Lower lobe of right lung (tissue), 2 donors: ENCODE measurements around the gene SPOCD1. TPM values are rescaled to one million over a fixed set of nuclear protein-coding genes. Genes with fewer than 3 reads are reported as not detected.

Experiments used
- ATAC-seq, 2 donors: fragments of 200-7000 bp; cut with Tn5 transposase; one replicate each; pipeline ENCODE4 v1.9.1; 2020 to 2022; ENCODE audit warnings: mild to moderate bottlenecking in 2 of 2, moderate library complexity in 2 of 2
- DNase-seq: peaks from one replicate; pipeline ENCODE4 v3.0.0-alpha.2; 2020
- H3K27ac ChIP-seq: fragments of 200-600 bp; one replicate; pipeline ENCODE4 v1.8.0; 2022
- H3K27me3 ChIP-seq: fragments of 200-600 bp; one replicate; pipeline ENCODE4 v1.8.0; 2022; ENCODE audit warnings: low read depth
- H3K36me3 ChIP-seq: fragments of 200-600 bp; one replicate; pipeline ENCODE4 v1.8.0; 2022; ENCODE audit warnings: mild to moderate bottlenecking
- H3K4me1 ChIP-seq: fragments of 200-600 bp; one replicate; pipeline ENCODE4 v1.8.0; 2022
- H3K4me3 ChIP-seq: fragments of 200-600 bp; one replicate; pipeline ENCODE4 v1.8.0; 2022; ENCODE audit warnings: mild to moderate bottlenecking
- H3K9me3 ChIP-seq: fragments of 200-600 bp; one replicate; pipeline ENCODE4 v1.8.0; 2022
- CTCF ChIP-seq: fragments of 200-600 bp; IDR thresholded peaks from one replicate; pipeline ENCODE4 v1.8.0; 2022; ENCODE audit warnings: antibody characterized with exemption, mild to moderate bottlenecking
- intact Hi-C: fragments of 100-400 bp; cut with DNase I; formaldehyde crosslinking; loops from one replicate; pipeline ENCODE4 v1.11.0; 2022
- total RNA-seq: library from RNA; stranded (reverse); fragmentation: NEBNext Ultra II Directional; extraction: Animal tissue kit (Norgen Biotek cat#: 25700); gene quantifications from one replicate; pipeline ENCODE4 v1.2.1, GENCODE V29; 2021
- donor health status: DM: no; HTN: yes; CAD: no; lungs with severe emphysema.

Gene SPOCD1
- total RNA-seq, 1 donor from 2014 or later = 21.6 TPM

- Histone ChIP-seq H3K9me3 (no peaks in the 10 kb centered on the region), H3K4me3 (no peak overlapping the region), H3K36me3 (no peaks in the 10 kb centered on the region), H3K27me3 (peaks cover 22% of the 10 kb centered on the region), H3K27ac (no peak overlapping the region), H3K4me1 (peaks cover 10% of the 10 kb centered on the region)
- TF ChIP-seq CTCF = no peak
- ATAC-seq (no peak), DNase-seq (no peak)
- intact Hi-C loops = no loop called here
These were observed 59.2 kb downstream of the SPOCD1 start for GRCh38 chr1:31756578-31756977.

- no peak for DNase-seq
- Histone ChIP-seq H3K9me3 (no peaks in the 10 kb centered on the region), H3K4me1 (peaks cover 4% of the 10 kb centered on the region), H3K27me3 (peaks cover 16% of the 10 kb centered on the region), H3K36me3 (no peaks in the 10 kb centered on the region), H3K4me3 (no peak overlapping the region), H3K27ac (no peak overlapping the region)
- intact Hi-C loops = no loop called here
- TF ChIP-seq CTCF = no peak
- no peak for ATAC-seq
These were observed 59.9 kb downstream of the SPOCD1 start for GRCh38 chr1:31755850-31756492.

- Histone ChIP-seq H3K27ac (no peak overlapping the region), H3K9me3 (no peaks in the 10 kb centered on the region), H3K36me3 (no peaks in the 10 kb centered on the region), H3K4me1 (no peaks in the 10 kb centered on the region), H3K4me3 (no peak overlapping the region), H3K27me3 (peaks cover 11% of the 10 kb centered on the region)
- intact Hi-C loops = no loop called here
- TF ChIP-seq CTCF = no peak
- peak; percentile 12 to 24 for ATAC-seq
- no peak for DNase-seq
These were observed 60.6 kb downstream of the SPOCD1 start for GRCh38 chr1:31755197-31755611.

GRCh38 chr1:31754397-31754796 lies 61.4 kb downstream of the SPOCD1 start:
- TF ChIP-seq CTCF = no peak
- H3K4me3 ChIP-seq = no peak overlapping the region
- H3K27ac ChIP-seq = no peak overlapping the region
- peaks cover 4% of the 10 kb centered on the region for H3K27me3 ChIP-seq
- no peaks in the 10 kb centered on the region for H3K4me1 ChIP-seq
- DNase-seq (no peak), ATAC-seq (no peak)
- intact Hi-C loops = no loop called here
- H3K36me3 ChIP-seq = no peaks in the 10 kb centered on the region
- H3K9me3 ChIP-seq = no peaks in the 10 kb centered on the region

- Histone ChIP-seq H3K36me3 (no peaks in the 10 kb centered on the region), H3K9me3 (no peaks in the 10 kb centered on the region), H3K27ac (no peak overlapping the region), H3K27me3 (peaks cover 4% of the 10 kb centered on the region), H3K4me3 (no peak overlapping the region), H3K4me1 (no peaks in the 10 kb centered on the region)
- DNase-seq (no peak), ATAC-seq (no peak)
- no peak for TF ChIP-seq CTCF
- intact Hi-C loops = no loop called here
These were observed 62.0 kb downstream of the SPOCD1 start for GRCh38 chr1:31753707-31754349.
